HEK293T (cell line): ENCODE data around the gene SMIM36.

ENCODE experiments used
- ELF4 ChIP-seq: fragments of 450-650 bp; IDR thresholded peaks from 2 replicates; pipeline ENCODE4 v1.6.1; 2017; ENCODE audit warnings: antibody characterized with exemption
- FOXA1 ChIP-seq: fragments of 450-650 bp; IDR thresholded peaks from 2 replicates; pipeline ENCODE4 v1.6.1; 2016; ENCODE audit warnings: mild to moderate bottlenecking
- FOXK2 ChIP-seq: fragments of 450-650 bp; IDR thresholded peaks from 2 replicates; pipeline ENCODE4 v1.6.1; 2016; ENCODE audit warnings: mild to moderate bottlenecking
- HDGF ChIP-seq: fragments of 450-650 bp; IDR thresholded peaks from 2 replicates; pipeline ENCODE4 v1.6.1; 2017; ENCODE audit warnings: antibody characterized with exemption, borderline replicate concordance
- LEF1 ChIP-seq: fragments of 450-650 bp; IDR thresholded peaks from 2 replicates; pipeline ENCODE4 v1.6.1; 2017; ENCODE audit warnings: mild to moderate bottlenecking, borderline replicate concordance
- SP1 ChIP-seq: fragments of 450-650 bp; IDR thresholded peaks from 2 replicates; pipeline ENCODE4 v1.6.1; 2017
- SUZ12 ChIP-seq: fragments of 450-650 bp; IDR thresholded peaks from 2 replicates; pipeline ENCODE4 v1.6.1; 2016; ENCODE audit warnings: mild to moderate bottlenecking
- TARDBP ChIP-seq: fragments of 450-650 bp; IDR thresholded peaks from 2 replicates; pipeline ENCODE4 v1.6.1; 2016
- ZNF384 ChIP-seq: fragments of 450-650 bp; IDR thresholded peaks from 2 replicates; pipeline ENCODE4 v1.6.1; 2016

DNA sequence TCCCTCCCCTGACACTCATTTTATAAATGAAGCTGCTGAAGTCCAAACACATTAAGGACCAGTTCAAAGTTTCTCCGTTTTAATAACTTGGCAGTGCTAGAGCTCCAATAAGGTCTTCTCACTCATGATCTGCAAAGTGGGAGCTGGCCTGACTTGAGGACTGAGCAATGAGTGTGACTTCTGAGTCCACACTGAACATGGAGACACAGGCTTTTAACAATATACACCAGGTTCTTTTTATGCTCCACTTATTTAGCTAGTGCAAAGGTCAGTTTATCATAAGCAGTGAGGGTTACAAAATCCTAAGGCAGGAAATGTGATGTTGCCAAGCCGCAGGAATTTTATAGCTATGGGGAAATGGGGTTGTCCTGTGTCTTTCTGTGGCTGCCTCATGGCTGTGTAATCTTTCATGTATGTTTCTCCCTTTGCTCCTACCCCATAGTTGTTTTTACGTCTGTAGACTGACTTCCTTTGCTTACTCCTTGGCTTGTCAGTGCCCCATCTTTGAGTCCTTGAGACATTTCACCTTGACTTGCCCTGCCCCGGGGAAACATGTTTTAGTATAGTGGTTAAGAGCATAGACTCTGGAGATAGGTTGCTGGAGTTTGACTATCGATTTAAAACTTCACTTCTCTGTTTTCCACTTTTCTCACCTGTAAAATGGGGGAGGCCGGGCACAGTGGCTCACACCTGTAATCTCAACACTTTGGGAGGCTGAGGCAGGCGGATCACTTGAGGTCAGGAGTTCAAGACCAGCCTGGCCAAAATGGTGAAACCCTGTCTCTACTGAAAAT is 77.4 kb downstream of the SMIM36 start:
- TF ChIP-seq FOXK2 (no peak), LEF1 (no peak), SP1 (no peak), FOXA1 (no peak), TARDBP (no peak), HDGF (no peak), ELF4 (no peak), ZNF384 (no peak), SUZ12 (no peak)
